ENCODE measurements around the gene CAMKMT.

Gene CAMKMT

GRCh38 chr2:44596537-44597320 is 235.0 kb downstream of the CAMKMT start:
- DNase-seq (ENCODE audit: low read depth in 2 of 2) = no peak

- no peak for DNase-seq (ENCODE audit: low read depth in 2 of 2)
These were observed 236.8 kb downstream of the CAMKMT start for GRCh38 chr2:44598330-44599119.

- no peak for DNase-seq (ENCODE audit: low read depth in 2 of 2)
These were observed 237.4 kb downstream of the CAMKMT start for GRCh38 chr2:44599130-44599529.

GRCh38 chr2:44602446-44602845 is 240.7 kb downstream of the CAMKMT start:
- DNase-seq (ENCODE audit: low read depth in 2 of 2) = no peak

GRCh38 chr2:44605511-44605910 is 243.8 kb downstream of the CAMKMT start:
- no peak for DNase-seq (ENCODE audit: low read depth in 2 of 2)

- DNase-seq (ENCODE audit: low read depth in 2 of 2) = no peak
These were observed 250.5 kb downstream of the CAMKMT start for GRCh38 chr2:44612276-44612675.

- DNase-seq (ENCODE audit: low read depth in 2 of 2) = no peak
These were observed 253.2 kb downstream of the CAMKMT start for GRCh38 chr2:44614940-44615339.

- no peak for DNase-seq (ENCODE audit: low read depth in 2 of 2)
These were observed 254.3 kb downstream of the CAMKMT start for GRCh38 chr2:44615950-44616518.

GRCh38 chr2:44616667-44617155 is 255.0 kb downstream of the CAMKMT start:
- no peak for DNase-seq (ENCODE audit: low read depth in 2 of 2)

- no peak for DNase-seq (ENCODE audit: low read depth in 2 of 2)
These were observed 256.7 kb downstream of the CAMKMT start for GRCh38 chr2:44618251-44619023.

GRCh38 chr2:44620189-44620990 is 258.6 kb downstream of the CAMKMT start:
- no peak for DNase-seq (ENCODE audit: low read depth in 2 of 2)

- DNase-seq (ENCODE audit: low read depth in 2 of 2) = no peak
These were observed 262.0 kb downstream of the CAMKMT start for GRCh38 chr2:44623622-44624351.

- no peak for DNase-seq (ENCODE audit: low read depth in 2 of 2)
These were observed 266.6 kb downstream of the CAMKMT start for GRCh38 chr2:44628297-44628696.

GRCh38 chr2:44632931-44633689 is 271.4 kb downstream of the CAMKMT start:
- DNase-seq (ENCODE audit: low read depth in 2 of 2) = no peak

- DNase-seq (ENCODE audit: low read depth in 2 of 2) = no peak
These were observed 274.0 kb downstream of the CAMKMT start for GRCh38 chr2:44635725-44636124.

GRCh38 chr2:44638649-44639048 is 276.9 kb downstream of the CAMKMT start:
- DNase-seq (ENCODE audit: low read depth in 2 of 2) = no peak

GRCh38 chr2:44639399-44639798 is 277.7 kb downstream of the CAMKMT start:
- no peak for DNase-seq (ENCODE audit: low read depth in 2 of 2)

- no peak for DNase-seq (ENCODE audit: low read depth in 2 of 2)
These were observed 280.5 kb downstream of the CAMKMT start for GRCh38 chr2:44642123-44642857.

- no peak for DNase-seq (ENCODE audit: low read depth in 2 of 2)
These were observed 284.2 kb downstream of the CAMKMT start for GRCh38 chr2:44645937-44646336.
